Stimulated activated CD8-positive, alpha-beta memory T cell treated with anti-CD3 and anti-CD28 coated beads, Interleukin-7, amount 100 ng/mL, for 1 hour (primary cell): ENCODE measurements around the gene LPO.

Experiments
- DNase-seq, 2 donors: peaks; one replicate each; pipeline ENCODE4 v3.0.0-alpha.2; 2020; ENCODE audit warnings: low read depth in 2 of 2

The LPO gene

DNA sequence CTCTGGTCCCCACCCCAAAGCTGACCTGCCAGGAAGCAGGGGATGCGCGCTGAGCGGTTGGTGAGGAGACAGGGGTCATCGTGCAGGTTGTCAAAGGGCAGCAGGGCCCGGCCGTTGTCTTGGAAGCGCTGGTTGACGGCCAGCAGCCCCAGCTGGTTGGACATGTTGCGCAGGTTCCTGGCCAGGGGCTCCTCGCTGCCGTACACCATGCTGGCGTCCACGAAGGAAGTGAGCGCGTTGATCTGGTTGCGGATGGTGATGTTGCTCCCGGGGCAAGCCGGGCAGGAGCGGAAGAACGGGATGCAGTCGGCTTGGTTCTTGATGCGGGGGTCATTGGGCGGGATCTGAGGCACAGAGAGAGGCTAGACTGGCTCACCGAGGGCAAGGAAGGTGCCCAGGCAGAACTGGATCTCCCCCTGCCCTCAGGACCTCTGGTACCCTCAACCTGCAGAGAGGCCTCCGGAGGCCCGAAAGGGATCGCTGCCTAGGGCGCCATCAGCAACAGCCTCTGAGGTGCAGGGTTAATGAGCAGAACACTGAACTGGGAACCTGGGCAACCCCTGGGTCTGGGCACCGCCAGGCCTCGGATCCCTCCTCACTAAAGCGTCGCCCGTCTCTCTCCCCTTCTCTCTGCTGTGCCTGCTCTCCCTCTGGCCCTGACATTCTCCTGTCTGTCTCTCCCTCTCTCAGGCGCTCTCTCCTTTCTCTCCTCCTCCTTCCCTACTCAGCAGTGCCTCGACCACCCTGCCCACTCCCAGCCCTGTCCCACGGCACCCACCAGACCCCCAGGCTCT is 39.6 kb downstream of the LPO start:
- DNase-seq, result no peak

DNA sequence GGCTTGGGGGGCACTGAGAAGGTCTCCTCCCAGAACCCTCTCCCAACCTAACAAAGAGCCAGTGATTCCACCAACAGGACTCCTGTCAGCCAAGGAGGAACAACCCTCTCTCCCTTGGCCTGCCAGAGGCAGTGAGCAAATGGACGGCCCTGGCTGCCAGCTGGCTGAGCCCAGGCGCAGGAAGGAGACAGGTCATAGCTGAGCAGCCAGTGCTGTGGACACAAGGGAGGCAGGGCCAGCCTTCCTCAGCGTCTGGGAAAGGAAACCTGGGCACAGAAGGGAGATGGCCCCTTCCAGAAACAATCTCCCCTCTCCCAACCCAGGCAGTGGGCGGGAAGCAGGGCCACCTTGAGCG is 40.3 kb downstream of the LPO start:
- DNase-seq, result no peak

DNA sequence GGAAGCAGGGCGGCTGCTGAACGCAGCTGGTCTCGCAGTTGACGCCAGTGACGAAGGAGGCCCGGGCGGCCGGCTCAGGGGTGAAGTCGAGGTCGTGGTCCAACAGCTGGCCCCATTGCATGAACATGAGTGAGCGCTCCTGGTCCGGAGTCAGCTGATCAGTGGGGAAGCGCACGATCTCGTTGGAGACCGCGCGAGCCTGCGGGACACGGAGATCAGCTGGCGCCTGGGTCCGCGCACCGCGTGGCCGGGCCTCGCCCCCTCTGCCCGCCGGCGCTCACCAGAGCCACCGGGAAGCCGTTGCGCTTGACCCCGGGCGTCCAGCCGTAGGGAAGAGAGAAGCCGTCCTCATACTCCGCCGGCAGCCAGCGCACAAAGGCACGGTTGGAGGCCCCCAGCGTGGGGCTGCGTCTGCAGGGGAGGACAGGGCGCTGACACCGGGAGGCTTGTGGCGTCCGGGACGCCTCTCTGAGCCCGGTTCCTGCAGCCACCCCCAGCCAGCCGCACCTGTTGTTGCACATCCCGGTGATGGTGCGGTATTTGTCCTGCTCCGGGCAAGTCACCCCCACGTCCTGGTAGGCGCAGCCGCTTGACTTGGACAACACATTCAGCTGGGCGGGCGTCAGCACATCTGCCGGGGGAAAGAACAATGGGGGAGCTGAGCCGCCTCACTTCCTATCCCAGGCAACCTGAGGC is 40.8 kb downstream of the LPO start:
- DNase-seq, result no peak

DNA sequence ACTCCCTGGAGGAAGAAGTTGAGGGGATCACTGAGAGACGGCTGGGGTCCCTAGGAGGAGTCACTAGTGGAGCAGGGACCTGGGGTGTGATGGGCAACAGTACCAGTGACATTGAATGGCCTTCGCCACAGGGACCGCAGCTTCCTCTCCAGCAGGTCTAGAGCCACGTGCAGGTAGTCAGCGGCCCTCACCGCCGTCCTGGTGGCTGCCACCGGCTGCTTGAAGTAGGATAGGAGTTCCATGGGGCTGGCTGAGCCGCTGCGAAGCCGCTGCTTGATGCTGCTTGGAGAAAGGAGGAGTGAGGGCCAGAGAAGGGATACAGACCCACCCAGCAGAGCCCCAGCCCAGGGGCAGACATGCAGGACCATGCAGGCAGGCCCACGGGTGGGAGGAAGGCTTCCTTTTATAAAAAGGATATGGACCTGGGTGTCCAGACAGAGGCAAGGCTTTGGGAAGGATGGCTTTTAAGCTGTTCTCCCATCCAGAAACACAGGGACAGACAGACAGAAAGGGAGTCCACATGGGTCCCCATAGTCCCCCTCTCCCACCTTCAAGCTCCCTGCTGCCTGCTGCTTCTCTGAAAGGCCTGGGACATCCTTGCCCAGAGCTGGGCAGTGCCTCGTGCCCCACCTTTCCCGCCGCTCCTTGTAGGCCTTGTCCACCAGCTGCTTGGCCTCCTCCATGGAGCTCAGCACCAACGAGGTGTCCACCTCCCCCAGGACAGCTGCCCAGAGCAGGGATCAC is 41.5 kb downstream of the LPO start:
- DNase-seq, result no peak

DNA sequence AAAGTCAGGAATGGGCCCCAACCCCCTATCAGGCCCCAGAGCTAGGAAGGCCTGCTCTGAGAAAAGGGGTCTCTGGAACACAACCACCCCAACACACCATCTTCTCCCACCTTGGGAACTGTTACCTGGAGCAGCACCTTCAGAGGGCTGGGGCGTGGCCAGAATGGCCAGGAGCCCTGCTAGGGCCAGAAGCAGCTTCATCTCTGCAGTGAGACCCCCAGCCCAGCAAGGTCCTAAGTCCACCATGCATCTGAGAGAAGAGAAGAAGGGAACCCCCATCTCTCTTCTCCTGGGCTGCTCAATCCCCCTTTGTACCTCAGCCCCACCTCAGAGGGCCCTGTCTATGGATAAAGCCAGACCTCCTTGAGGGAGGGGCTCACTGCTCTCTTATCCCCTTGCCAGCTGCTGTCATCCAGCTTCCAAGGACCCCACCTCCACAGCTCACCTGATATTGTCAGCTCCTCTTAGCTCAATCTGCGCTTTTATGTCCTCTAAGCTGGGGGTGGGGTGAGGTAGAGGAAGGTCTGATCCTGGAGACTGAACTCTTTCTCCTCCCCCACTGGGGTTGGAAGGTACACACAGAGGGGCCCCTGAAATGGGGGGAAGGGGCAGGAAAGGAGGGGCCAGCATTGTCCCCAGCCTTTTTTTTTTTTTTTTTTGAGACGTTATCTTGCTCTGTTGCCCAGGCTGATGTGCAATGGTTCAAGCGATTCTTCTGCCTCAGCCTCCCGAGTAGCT is 42.3 kb downstream of the LPO start, which contains the start of gene MPO:
MPO (minus strand) TSS at position 456 of the 738 bp plus-strand sequence; CDS start at position 279, 177 bp downstream.
- no peak for DNase-seq

DNA sequence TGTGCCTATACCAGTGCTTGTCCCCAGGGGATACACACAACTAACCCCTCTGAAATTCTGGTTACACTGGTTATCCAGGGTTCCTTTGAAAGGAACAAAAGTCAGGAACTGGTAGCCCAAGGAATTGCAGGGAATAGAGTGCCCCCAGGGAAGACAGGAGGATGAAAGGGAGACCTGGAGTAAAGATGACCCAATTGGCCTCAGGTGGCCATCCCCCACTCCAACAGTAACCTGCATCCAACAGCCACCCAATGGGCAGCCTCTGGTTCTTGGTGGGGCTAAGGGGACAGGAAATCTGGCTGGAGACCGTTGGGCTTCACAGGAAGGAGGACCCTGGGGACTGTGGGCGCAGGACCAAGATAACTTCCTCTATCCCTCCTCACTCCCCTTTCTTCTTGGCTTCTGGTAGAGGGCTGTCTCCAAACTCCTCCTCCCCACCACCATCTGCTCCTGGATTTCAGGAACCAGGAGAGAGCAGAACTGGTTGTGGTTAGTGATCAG is 43.2 kb downstream of the LPO start:
- DNase-seq, result no peak

DNA sequence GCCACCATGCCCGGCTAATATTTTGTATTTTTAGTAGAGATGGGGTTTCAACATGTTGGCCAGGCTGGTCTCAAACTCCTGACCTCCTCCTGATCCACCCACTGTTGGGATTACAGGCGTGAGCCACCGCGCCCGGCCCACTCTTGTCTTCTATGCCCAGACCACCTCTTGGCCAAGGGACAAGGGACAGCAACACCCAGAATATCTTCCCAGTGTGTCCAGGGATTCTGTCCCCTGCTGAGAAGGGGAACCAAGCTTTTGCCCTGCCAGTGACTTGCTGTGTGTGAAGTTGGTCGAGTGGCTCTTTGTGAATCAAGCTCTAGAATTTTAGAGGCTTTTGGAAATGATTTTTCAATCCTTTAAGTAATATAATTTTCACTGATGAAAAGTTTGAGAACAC is 44.1 kb downstream of the LPO start:
- no peak for DNase-seq

DNA sequence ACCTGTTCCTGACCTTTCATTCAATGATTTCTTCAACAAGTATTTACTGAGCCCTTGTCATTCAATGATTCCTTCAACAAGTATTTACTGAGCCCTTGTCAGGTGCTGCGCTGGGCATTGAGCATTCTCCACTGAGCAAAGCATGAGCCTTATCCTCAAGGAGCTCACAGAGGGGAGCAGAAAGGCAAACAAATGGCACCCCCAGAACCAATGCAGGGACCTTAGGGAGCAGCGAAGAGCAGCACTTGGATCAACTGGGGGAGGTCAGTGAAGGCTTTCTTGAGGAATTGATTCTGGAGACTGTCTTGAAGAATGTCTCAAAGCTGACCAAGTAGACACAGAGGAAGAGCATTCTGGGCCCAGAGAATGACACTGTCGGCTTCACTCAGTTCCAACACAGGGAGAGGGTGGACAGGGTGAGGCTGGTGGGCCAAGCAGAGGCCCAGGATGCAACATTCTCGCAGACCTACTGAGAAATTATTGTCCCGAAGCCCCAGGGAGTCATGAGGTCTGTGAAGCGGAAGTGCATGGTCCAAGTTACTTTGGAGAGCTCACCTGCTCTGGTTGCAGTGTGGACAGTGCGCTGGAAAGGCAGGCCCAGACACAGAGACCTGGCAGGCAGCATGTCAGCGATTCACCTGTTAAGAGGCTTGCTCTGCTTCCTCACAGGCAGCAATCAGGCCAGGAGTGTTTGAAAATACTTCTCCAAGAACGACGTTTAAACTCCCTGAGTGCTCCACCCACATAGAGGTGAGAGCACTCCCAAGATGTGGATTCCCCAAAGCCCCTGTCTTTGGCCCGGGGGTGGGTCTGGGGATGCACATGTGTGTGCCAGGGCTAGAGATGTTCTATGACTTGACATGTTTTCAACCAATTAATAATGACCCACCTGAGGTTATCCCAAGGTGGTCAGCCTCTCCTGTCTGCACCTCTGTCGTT is 45.6 kb downstream of the LPO start:
- DNase-seq, result no peak

DNA sequence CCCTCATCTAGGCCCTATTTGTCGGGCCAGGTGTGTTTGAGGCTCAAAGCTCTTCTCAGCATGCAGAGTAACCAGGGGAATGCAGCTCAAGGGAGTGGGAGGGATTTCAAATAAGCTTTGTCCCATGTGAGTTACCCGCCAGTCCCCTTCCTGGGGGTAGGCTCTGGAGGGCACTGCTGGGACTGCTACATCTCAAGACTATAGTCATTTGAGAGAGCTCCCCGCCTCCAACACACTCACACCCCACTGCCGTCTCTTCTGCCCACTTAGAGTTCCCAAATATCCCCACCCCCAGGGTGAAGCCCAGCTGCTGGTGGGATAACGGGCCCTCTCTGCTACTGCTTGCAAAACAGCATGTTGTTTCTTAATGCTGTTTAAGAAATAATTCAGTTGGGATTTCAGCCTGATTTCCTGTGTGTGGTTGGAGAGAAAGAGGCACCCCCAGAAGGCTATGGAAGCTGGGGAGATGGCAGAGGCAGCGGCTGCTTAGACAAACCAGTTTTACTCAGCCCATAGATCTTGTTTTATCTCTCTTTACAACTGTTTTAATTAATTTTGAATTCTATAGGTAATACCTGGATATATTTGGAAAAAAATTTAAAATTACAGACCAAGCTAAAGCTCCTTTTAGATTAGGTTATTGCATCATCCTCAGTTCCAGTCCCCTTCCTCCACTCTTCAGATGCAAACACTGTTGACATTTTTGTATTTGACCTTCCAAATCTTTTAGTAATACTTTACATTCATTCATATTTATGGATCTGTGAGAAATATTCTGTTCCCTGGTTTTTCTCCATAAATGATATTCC is 46.4 kb downstream of the LPO start:
- DNase-seq, result no peak

DNA sequence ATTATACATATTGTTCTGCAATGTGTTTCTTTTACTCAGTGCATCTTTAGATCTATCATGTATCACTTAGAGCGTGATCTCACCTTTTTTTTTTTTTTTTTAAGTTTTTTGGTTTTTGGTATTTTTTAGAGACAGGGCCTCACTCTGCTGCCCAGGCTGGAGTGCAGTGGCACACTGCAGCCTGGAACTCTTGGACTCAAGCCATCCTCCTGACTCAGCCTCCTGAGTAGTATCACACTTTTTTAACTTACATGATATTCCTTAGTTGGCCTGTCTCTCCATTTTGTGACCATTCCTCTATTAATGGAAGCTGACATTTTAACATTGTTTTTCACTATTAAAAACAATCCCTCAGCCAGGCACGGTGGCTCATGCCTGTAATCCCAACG is 47.0 kb downstream of the LPO start:
- no peak for DNase-seq

DNA sequence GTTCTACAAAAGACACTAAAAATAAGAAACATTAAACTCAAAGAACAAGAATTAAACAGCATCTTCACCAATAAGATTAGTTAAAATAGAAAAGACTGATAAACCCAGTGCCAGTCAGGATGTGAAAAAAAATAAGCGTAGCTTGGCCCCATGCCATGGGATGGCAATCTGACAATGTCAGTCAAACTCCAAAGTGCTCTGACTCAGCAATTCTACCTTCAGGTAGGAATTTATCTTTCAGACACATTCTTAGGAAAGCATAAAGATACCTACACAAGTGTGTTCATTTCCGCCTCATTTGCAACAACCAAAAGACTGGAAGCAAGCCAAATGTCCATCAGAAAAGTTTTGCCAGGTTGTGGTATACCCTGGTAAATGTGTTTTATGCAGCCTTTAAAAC is 51.5 kb downstream of the LPO start:
- DNase-seq, result no peak

DNA sequence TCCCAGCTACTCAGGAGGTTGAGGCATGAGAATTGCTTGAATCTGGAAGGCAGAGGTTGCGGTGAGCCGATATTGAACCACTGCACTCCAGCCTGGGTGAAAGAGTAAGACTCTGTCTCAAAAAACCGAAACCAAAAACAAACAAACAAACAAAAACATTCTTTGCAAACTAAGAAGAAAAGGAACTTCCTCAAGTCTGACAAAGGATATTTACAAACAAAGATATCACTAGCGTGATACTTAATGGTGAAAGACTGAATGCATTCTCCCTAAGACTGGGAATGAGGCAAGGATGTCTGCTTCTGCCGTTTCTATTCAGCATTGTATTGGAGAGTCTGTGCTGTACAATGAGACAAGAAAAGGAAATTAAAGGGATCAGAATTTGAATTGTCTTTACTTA is 52.9 kb downstream of the LPO start:
- DNase-seq, result no peak

DNA sequence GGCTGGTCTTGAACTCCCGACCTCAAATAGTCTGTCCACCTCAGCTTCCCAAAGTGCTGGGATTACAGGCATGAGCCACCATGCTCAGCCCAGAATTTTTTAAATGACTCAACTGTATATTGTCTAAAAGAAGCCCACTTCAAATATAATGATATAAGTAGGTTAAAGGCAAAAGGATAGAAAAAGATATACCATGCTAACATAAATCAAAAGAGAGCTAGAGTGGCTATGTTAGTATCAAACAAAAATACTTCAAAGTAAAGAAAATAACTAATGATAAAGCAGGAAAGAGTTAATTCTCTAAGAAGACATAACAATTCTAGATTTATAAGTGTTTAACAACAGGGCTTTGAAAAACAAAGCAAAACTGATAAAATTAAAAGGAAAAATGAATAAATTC is 55.6 kb downstream of the LPO start:
- DNase-seq, result no peak

DNA sequence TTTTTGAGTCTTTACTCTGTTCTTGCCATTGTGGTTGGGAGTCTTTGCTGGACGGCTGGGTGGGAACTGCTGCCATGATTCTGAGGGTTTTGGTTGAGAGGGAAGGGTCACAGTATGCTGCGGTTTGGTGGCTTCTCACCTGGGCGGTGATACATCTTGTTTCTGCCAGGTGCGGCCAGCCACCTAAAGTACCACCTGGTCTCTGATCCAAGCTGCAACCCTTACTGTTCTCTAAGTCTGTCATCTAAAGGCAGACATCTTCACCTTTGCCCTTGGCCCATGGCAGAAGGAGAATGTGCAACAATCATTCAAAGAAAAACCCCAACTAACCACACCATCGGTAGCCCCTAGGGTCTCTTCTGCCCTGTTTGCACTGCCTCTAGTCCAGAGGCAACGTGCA is 62.0 kb downstream of the LPO start:
- DNase-seq, result no peak

DNA sequence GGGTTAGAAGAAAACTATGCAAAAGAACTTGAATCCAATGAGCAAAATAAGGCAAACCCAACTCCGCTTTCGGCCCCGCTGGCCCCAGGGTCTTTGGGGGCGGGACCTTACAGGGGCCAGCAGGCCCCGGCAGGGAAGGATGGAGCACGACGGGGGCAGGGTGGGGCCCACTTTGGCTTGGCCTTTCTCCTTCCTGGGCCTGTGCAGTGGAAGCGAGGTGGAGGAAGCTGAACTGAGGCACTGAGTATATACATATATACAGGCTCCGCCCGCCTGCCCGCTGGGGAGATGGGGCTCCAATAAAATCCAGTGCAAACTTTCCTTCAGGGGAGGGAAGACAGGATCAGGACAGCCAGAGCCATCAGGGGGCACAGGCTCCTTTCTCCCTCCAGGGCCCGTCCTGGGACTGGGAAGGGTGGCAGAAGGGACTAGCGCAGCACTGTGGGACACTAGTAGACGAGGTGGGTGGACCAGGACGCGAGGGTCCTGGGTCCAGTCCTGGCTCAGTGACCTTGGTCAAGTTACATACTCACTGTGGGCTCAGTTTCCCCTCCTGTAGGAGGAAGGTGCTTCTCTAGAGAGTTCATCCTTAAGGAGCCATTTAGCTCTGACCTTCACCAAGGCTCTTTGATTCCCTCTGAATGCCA is 63.2 kb downstream of the LPO start:
- DNase-seq, result no peak

DNA sequence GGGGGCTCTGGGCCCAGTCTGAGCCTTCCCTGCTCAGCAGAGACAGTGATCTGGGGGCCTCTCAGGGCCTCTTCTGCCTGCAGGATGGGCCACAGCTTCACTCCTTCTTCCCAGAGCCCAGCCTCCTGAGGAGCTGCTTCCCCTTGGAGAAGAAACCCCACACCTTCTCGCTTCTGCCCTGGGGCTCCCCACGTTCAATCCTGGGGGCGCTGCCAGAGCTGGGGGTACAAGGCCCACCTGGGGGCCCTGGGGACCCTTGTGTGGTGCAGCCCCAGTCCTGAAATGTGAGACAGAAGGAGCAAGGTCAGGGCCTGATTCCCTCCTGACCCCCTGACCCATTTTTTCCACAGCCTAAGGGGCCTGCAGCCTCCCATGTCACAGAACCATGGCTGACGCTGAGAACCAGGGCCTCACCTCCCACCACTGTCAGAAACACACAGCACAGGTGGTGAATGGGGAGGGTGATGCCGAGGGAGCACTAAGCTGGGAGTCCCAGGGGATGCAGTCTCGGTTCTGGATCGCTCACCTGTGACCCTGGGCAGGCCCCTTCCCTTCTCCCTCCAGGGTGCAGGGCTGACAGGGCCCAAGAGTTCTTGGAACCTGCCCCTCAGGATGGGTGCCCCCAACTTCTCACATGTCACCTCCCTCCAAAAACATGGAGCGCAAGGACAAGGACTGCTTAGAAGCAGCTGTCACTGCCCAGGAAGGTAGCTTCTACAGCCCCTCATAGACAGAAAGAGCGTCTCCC is 64.0 kb downstream of the LPO start:
- DNase-seq, result no peak

DNA sequence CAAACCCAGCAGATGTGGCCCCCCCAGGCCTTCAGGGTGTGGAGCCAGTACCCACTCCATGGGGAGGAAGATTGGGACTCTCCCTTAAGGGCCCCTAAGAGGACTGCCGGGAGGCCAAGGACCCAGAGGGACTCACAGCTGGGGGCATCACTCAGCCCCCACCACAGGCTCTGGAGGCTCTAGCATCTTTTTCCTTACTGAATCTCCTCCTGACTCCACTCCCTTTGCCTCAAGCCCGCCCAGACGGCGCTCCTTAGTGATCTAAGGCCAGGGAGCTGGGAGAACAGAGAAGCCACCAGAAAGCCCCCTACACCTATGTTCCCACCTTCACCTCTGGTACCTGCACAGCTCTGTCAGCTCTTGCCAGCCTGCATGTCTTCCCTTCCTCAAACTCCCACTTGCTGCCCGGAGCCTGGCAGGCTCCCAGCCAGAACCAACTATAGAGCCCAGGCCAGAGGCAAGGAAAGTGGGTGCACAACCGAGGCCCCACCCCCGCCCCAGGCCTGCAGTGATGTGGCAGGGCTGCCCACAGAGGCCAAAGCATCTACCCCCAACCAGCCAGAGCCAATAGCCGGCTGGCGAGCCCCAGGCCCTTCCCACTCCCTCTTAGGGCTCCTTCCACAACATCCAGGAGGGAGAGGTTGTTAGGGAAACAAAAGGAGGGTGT is 64.7 kb downstream of the LPO start:
- DNase-seq, result no peak
